GM18499 (cell line): ENCODE results near the gene GRIK4.

Source experiments
- ATAC-seq: cut with Tn5 transposase; IDR thresholded peaks from one replicate; pipeline ENCODE4 v1.9.1; 2021; ENCODE audit warnings: moderate number of reproducible peaks; ENCODE audit not compliant: insufficient read depth, unreplicated experiment

Gene GRIK4

DNA sequence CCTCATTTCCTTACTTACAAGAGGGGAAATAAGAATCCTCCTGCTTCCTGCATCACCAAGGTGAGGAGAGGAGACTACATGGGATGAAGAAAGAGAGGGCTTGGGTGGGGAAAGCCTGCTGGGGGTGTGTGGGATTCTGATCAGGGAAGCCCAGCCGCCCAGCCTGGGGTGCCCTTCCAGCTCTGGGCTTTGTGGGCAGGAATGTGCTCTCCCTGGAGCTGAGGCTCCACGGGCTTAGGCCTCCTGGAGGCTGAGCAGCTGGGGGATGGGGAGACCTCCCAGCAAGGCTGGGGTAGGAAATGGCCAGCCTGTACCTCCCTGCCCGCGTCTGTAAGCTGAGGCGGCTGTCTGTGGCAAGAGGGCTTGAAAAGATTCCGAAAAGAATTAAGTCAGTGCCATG is 206.1 kb downstream of the GRIK4 start:
- no peak for ATAC-seq

DNA sequence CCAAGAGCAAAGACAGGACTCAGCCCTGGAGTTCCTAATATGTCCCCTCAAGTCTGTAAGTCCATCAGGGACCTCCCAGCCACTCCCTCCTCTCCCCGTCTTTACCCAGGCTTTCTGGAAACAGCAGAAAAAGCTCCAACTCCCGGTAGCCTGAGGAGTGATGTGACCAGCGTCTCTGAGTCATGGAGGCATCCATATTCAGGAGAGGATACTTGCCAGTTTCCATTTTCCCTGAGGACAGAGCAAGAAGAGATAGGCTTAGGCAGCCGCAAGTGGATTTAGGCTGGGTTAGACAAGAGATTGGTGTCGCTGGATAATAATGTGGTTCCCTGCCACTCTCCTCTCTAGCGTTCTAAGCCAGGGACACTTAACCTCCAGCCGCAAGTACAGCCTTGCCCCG is 206.6 kb downstream of the GRIK4 start:
- no peak for ATAC-seq

DNA sequence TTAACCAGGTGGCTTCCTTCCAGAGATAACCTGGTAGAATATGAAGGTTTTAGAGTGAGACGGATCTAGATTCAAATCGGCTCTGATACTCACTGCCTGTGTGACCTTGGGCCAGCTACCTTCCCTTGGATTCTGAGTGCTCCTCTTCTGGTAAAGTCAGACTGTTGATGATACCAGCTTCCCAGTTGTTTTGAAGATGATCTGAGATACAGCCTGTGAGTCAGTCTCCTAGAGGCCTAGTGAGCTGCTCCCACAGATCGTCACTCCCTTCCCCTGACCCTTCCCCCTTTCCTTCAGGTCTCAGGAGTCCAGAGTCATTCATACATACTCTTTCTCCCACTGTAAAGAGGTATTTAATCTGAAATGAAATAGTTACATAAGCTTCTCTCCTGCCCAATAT is 207.8 kb downstream of the GRIK4 start:
- no peak for ATAC-seq

DNA sequence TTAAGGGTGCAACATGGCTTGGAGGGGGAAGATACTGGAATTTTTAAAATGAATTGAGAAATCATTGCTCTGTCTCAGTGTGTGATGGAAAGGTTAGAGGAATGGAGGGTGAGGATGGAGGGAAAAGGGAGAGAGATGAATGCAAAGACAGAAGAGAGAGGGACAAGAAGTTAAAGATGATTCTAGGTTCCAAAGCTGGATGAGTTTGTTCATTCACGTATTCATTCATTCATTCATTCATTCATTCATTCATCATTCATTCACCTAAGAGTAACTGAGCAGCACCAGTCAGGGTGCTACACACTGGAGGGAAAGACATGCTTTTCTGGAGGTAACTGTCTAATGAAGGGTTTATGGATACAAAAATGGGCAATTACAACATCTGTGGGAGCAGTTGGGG is 209.2 kb downstream of the GRIK4 start:
- ATAC-seq: no peak

DNA sequence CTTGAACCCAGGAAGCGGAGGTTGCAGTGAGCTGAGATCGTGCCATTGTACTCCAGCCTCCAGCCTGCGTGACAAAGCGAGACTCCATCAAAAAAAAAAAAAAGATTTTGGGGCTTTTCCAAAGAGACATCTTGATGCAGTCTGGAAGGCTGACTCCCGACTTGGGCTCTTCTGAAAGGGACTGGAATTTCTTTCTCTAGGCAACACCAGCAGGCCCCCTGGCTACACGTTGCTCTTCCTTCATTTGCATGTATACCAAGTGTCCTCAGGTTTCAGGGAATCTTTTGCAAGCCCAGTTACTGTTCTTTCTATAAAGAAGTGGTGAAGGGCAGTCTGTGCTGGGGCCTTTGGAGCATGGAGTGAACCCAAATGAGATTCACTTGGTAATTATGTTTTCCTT is 211.0 kb downstream of the GRIK4 start:
- ATAC-seq: no peak

GRCh38 chr11:120723751-120724150 is 212.2 kb downstream of the GRIK4 start:
- no peak for ATAC-seq

GRCh38 chr11:120727752-120728151 is 216.2 kb downstream of the GRIK4 start:
- ATAC-seq: no peak

GRCh38 chr11:120735035-120735434 is 223.5 kb downstream of the GRIK4 start:
- no peak for ATAC-seq

DNA sequence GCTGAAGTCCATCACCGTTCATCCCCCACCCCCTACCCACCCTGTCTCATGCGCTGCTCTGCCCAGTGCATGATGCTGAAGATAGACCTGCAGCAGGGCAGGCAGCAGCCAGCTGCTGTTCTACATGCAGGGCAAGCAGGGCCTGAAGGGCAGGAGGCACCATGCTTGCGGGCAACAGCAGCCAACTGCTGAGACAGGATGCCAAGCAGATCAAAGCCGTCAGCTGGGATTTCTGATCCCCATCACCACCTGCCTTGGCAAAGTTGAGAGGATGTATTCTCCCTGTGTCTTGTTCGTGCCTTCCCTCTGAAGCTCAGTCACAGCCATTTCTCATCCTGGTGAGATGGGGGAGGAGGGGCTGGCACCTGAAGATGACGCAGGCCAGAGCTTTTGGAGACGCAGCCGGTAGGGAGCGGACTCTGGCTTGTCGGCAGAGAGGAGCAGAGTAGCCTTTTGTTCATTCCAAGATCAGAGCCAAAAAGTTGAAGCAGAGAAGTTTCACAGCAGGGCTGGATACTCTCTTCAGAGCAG is 227.0 kb downstream of the GRIK4 start:
- ATAC-seq: no peak

DNA sequence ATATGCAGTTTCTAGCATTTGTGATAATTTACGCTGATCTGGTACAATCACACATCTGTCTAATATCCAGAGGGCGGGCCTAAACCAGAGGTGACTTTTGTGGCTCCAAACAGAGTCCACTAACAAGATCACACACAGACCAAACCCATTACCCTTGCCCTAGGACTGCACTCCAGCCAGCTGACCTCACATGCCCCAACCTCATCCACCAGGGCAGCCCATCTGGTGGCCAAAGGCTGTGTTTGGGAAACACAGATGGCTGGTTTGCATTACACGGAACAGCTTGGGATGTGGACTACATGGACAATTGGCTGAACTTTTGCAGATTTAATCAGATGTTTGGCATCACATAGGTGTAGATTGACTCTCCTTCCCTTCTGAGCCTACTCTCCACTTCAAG is 228.2 kb downstream of the GRIK4 start:
- no peak for ATAC-seq

- no peak for ATAC-seq
Measured at GRCh38 chr11:120740380-120740779, 228.8 kb downstream of the GRIK4 start.

DNA sequence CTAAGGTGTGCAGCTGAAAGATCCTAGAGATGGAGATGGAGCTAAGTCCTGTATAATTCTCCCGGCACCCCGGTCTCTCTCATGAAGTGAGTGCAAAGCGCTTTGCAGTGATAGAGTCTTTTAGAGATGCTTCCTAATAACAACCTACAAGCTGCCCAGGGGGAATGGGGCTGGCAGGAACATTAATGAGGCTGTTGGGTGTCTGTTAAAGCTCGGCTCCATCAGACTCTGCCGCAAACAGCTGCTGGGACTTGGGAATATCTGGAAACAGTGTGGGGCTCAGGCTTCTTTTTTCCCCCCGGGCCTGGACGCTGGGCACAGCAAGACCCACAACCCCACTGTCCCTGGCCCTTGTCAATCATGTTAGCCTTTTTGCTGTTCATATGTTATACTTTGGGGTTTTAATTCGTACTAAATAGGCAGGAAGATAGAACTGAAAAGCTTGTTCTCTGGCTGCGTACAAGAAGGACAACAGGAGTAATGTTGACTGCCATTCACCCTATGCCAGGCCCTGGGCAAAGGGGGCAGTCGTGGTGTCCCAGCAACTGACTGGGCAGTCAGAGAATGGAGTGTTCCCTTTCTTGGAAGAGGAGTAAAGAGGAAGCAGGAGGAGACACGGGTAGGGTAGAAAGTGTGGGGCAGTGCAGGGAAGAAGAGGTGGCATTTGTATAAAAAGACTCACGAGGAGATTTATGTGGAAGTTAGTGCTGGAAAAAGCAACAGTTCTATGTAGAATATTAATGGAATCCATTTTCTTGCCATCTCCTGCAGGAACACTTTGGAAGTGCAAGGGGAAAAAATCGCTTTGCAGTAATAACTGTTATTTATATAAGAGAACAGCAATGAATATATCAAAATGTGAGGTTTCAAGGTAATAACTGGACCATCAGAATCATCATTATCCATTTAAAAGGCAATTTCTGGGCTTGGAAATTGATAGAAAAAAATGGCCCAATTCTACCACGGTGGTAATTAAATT is 232.8 kb downstream of the GRIK4 start:
- no peak for ATAC-seq

DNA sequence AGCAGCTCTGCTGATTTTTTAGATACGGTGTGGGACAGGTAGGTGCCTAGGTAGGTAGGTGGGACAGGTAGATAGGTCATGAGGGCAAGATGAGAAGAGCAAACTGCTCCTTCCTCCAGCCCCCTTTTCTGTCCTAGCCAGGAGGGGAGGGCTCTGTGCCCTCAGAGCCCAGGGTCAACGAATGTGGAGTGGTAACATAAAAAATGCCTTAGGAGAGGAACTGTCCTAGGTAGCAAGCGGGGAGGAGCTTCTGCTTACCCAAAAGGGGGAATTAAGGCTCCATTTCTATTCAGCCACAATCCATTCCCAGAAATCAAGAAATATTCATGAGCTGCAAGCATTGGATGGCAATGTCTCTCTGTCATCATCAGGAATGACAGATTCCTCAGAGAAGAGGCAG is 234.8 kb downstream of the GRIK4 start:
- no peak for ATAC-seq

DNA sequence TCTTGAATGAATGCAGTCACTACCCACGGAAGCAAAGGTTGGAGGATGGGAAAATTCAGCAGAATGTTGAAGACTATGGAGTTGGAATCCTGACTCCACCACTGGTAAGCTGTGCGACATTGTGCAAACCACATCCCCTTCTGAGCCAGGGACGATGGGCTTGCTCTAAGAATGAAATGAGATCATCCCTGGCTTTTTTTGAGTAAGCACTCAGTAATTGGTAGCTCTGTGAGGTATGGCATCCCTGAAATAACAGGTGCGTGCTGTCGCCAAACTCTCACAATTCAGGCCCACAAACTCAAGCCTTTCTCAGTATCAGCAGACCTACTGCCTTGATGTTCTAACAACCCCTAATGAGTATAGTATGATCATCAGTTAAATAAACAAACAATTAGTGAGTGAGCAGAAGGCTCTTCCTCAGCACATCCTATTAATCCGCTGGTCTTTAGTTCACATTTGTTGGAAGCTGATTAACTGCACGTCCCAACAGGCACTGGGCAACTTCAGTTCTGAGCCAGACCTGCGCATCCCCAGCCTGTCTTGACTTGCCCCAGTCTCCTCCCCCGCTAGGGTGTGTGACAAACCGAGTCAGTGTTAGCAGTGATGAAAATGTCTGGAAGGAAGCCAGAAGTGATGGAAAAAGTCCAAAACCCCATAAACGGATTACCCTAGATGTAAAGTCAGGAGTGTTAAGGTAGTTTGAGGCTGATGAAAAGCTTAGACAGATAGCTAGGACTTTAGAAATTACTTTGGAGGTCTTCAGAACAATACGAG is 235.5 kb downstream of the GRIK4 start:
- no peak for ATAC-seq

- no peak for ATAC-seq
Measured at GRCh38 chr11:120747850-120748814, 236.6 kb downstream of the GRIK4 start.

DNA sequence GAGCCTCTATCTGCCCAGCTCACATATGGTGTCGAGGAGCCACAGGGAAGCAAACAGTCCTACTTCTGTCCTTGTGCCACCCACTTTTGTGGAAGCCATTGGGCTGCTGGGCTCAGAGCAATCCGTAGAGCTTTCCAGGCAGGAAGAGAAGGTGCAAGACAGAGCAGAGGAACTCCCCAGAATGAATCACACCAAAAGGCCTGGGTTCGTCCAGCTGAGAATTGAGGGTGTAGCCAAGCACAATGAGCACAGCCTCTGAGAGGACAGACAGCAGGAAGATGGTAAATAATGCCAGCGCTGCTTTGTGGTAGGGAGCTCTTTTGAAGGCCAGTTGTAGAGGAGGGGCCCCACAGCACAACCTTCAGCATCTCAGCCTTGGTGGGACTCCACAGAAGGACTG is 237.8 kb downstream of the GRIK4 start:
- no peak for ATAC-seq

DNA sequence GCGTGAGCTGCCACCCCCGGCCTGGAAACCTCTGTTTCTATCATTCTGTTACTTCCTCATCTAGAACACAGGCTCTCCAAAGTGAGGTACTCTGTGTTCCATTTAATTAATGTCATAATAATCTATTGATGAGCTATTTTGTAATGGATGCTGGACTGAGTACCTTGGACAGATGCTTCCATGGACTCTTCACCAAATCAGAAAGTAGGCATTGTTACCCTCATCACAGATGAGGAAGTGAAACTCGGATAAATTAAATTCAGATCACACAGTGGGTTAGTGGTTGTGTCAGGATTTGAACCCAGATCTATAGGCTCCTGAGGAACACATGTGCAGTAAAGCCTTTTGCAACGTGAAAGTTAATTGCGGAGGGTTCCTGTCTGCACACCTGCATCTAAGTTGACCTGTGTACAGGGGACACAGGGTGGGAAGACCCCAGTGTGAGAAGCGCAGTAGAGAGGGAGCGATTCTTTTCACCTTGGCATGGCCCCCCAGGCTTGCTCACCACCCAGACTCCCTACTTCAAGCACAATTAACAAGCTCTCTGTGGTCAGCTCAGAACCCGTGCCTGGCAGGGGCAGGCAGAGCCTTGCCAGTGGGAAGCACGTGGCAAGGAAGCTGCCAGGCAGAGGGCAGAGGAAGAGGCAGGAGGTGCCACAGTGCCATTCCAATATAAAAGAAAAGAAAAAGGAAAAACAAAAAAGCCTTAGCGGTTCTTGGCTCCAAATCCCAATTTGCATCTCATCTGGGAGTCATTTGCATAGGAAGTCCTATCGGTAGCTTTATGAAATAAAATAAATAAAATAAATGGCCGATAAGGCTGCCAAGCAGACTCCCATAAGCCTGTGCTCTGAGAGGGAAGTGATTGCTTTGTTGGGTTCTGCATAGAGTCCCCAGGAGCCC is 239.3 kb downstream of the GRIK4 start:
- ATAC-seq: no peak

- ATAC-seq: no peak
Measured at GRCh38 chr11:120751550-120751949, 240.0 kb downstream of the GRIK4 start.

DNA sequence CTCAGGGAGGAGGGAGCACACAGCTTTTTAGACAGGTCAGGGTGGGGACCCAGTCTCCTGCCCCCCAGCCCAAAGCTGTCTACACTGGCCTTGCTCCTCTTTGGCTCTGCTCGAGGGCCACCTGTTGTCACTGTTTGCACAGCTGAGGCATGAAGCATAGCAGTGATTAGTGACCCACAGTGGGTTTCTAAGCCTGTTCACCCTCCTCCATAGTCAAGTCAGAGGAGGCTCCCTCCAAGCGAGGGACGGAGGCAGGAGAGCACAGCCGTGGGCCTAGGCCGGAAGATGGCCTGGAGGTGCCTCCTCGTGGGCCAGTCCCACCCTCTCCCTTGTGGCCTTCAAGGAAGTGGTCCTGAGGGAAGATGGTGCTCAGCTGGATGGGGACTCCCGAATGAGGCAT is 241.1 kb downstream of the GRIK4 start:
- ATAC-seq: no peak
